Chondrocyte (in vitro differentiated cells): ENCODE data around the gene CACTIN. TPM values are rescaled to one million over a fixed set of nuclear protein-coding genes. Genes with fewer than 3 reads are reported as not detected.

Source experiments
- DNase-seq: peaks from one replicate; pipeline ENCODE4 v3.0.0; 2021; ENCODE audit warnings: mixed read lengths, low spot score
- H3K27ac Mint-ChIP-seq: one replicate; pipeline ENCODE4 v1.8.0; 2021; ENCODE audit warnings: mild to moderate bottlenecking, moderate library complexity, mixed read lengths; ENCODE audit not compliant: unreplicated experiment
- H3K27me3 Mint-ChIP-seq: 2 replicates; pipeline ENCODE4 v1.8.0; 2021; ENCODE audit warnings: low read depth, mixed read lengths
- H3K36me3 Mint-ChIP-seq: 2 replicates; pipeline ENCODE4 v1.8.0; 2021; ENCODE audit warnings: low read depth, mixed read lengths
- H3K4me1 Mint-ChIP-seq: 2 replicates; pipeline ENCODE4 v1.8.0; 2021; ENCODE audit warnings: low read depth, mild to moderate bottlenecking, mixed read lengths
- H3K4me3 Mint-ChIP-seq: one replicate; pipeline ENCODE4 v1.8.0; 2021; ENCODE audit warnings: mild to moderate bottlenecking, moderate library complexity, mixed read lengths; ENCODE audit not compliant: unreplicated experiment
- H3K9me3 Mint-ChIP-seq: 2 replicates; pipeline ENCODE4 v1.8.0; 2021; ENCODE audit warnings: low read depth, mixed read lengths
- total RNA-seq: library from RNA; stranded (reverse); gene quantifications from 3 replicates; pipeline ENCODE4 v1.2.1, GENCODE V29; 2021
- TF ChIP-seq, protein P1 (sequence below): fragments of 200-600 bp; sonication (generic); IDR thresholded peaks from 2 replicates; pipeline ENCODE4 v1.5.0; 2021; ENCODE audit warnings: antibody characterized with exemption, mild to moderate bottlenecking, moderate library complexity

Gene CACTIN
- total RNA-seq, 1 donor from 2014 or later = 19.5 TPM

DNA sequence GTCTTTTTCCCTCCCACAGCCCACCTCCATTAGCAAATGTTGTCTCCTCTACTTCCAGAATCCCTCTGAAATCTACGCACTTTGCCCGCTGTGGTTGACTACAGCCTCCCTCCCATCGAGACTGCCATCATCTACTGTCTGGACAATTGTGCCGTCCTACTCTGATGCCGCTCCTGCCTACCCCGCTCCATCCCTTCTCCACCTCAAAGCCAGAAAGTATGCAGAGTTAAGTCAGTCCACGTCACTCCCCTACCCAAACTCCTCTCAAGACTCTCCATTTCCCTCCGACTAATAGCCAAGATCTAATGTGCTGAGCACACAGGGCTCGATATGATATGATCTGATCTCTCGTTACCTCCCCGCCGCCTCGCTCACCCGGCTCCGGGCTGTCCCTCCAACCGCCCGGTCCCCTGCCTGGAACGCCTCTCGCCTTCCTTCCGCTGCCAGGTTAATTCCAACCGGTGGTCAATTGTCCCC lies 556 bp downstream of the CACTIN start:
- peaks cover 27% of the 10 kb centered on the region for H3K4me1 Mint-ChIP-seq
- no peaks in the 10 kb centered on the region for H3K9me3 Mint-ChIP-seq
- TF ChIP-seq, protein P1, sequence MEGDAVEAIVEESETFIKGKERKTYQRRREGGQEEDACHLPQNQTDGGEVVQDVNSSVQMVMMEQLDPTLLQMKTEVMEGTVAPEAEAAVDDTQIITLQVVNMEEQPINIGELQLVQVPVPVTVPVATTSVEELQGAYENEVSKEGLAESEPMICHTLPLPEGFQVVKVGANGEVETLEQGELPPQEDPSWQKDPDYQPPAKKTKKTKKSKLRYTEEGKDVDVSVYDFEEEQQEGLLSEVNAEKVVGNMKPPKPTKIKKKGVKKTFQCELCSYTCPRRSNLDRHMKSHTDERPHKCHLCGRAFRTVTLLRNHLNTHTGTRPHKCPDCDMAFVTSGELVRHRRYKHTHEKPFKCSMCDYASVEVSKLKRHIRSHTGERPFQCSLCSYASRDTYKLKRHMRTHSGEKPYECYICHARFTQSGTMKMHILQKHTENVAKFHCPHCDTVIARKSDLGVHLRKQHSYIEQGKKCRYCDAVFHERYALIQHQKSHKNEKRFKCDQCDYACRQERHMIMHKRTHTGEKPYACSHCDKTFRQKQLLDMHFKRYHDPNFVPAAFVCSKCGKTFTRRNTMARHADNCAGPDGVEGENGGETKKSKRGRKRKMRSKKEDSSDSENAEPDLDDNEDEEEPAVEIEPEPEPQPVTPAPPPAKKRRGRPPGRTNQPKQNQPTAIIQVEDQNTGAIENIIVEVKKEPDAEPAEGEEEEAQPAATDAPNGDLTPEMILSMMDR = no peak
- peaks cover 11% of the 10 kb centered on the region for H3K36me3 Mint-ChIP-seq
- no peaks in the 10 kb centered on the region for H3K27me3 Mint-ChIP-seq
- peak overlapping the region; percentile 91 for H3K4me3 Mint-ChIP-seq
- DNase-seq = no peak
- peak overlapping the region; percentile 97 for H3K27ac Mint-ChIP-seq

- peaks cover 27% of the 10 kb centered on the region for H3K4me1 Mint-ChIP-seq
- H3K27ac Mint-ChIP-seq = no peak overlapping the region
- DNase-seq = no peak
- H3K4me3 Mint-ChIP-seq = no peak overlapping the region
- no peaks in the 10 kb centered on the region for H3K27me3 Mint-ChIP-seq
- H3K36me3 Mint-ChIP-seq = peaks cover 3% of the 10 kb centered on the region
- no peaks in the 10 kb centered on the region for H3K9me3 Mint-ChIP-seq
- TF ChIP-seq, protein P1 = no peak
Observed at GRCh38 chr19:3623716-3624115, 2.9 kb downstream of the CACTIN start.

DNA sequence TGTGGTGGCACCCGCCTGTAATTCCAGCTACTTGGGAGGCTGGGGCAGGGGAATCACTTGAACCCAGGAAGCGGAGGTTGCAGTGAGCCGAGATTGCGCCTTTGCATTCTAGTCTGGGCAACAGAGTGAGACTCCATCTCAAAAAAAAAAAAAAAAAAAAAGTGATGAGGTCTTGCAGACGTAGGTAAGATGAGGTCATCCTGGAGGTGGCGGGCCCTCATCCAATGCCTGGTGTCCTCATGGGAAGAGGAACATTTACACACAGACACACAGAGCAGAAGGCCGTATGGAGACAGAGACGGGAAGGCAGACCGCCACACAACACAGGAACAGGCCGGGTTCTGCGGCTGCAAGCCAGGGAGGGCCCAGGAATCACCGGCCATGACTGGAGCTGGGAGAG lies 4.4 kb downstream of the CACTIN start:
- Mint-ChIP-seq H3K27me3 (no peaks in the 10 kb centered on the region), H3K27ac (no peak overlapping the region), H3K9me3 (no peaks in the 10 kb centered on the region), H3K4me1 (peaks cover 27% of the 10 kb centered on the region), H3K36me3 (peaks cover 3% of the 10 kb centered on the region), H3K4me3 (no peak overlapping the region)
- no peak for DNase-seq
- TF ChIP-seq, protein P1 = no peak

DNA sequence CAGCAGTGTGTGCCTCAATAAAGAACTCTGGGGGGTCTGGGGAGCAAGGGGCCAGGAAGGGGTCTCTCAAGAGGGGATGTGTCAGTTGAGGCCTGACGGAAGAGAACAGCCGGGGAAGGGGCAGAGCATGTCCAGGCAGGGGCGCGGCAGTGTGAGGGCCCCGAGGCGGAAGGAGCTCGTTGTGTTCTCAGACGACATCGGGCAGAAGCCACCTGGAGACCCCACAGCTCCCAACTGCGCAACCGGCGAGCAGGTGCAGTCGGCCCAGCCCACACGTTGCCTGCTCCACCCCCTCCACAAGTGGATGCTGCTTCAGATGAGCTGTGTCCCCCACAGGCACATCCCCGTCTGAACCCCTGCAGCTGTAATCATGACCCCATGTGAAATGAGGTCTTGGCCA lies 4.9 kb downstream of the CACTIN start:
- peaks cover 23% of the 10 kb centered on the region for H3K4me1 Mint-ChIP-seq
- no peak overlapping the region for H3K27ac Mint-ChIP-seq
- TF ChIP-seq, protein P1 = no peak
- peaks cover 5% of the 10 kb centered on the region for H3K36me3 Mint-ChIP-seq
- H3K27me3 Mint-ChIP-seq = no peaks in the 10 kb centered on the region
- no peak for DNase-seq
- no peaks in the 10 kb centered on the region for H3K9me3 Mint-ChIP-seq
- H3K4me3 Mint-ChIP-seq = no peak overlapping the region

- Mint-ChIP-seq H3K4me3 (no peak overlapping the region), H3K27me3 (no peaks in the 10 kb centered on the region), H3K27ac (no peak overlapping the region), H3K36me3 (peaks cover 5% of the 10 kb centered on the region), H3K9me3 (no peaks in the 10 kb centered on the region), H3K4me1 (peaks cover 20% of the 10 kb centered on the region)
- DNase-seq = no peak
- TF ChIP-seq, protein P1 = no peak
Observed at GRCh38 chr19:3620817-3621547, 5.6 kb downstream of the CACTIN start.
